Eye (tissue), 1 donor: ENCODE data around the gene LRRC75A.
"Not testable (repeated sequence)": the region's sequence is repeated elsewhere in the genome, so short reads cannot be mapped to it uniquely, and the experiment has no call there.

Experiments
- DNase-seq: peaks from one replicate; pipeline ENCODE4 v3.0.0-alpha.2; 2015

The LRRC75A gene, protein sequence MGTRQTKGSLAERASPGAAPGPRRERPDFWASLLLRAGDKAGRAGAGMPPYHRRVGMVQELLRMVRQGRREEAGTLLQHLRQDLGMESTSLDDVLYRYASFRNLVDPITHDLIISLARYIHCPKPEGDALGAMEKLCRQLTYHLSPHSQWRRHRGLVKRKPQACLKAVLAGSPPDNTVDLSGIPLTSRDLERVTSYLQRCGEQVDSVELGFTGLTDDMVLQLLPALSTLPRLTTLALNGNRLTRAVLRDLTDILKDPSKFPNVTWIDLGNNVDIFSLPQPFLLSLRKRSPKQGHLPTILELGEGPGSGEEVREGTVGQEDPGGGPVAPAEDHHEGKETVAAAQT

DNA sequence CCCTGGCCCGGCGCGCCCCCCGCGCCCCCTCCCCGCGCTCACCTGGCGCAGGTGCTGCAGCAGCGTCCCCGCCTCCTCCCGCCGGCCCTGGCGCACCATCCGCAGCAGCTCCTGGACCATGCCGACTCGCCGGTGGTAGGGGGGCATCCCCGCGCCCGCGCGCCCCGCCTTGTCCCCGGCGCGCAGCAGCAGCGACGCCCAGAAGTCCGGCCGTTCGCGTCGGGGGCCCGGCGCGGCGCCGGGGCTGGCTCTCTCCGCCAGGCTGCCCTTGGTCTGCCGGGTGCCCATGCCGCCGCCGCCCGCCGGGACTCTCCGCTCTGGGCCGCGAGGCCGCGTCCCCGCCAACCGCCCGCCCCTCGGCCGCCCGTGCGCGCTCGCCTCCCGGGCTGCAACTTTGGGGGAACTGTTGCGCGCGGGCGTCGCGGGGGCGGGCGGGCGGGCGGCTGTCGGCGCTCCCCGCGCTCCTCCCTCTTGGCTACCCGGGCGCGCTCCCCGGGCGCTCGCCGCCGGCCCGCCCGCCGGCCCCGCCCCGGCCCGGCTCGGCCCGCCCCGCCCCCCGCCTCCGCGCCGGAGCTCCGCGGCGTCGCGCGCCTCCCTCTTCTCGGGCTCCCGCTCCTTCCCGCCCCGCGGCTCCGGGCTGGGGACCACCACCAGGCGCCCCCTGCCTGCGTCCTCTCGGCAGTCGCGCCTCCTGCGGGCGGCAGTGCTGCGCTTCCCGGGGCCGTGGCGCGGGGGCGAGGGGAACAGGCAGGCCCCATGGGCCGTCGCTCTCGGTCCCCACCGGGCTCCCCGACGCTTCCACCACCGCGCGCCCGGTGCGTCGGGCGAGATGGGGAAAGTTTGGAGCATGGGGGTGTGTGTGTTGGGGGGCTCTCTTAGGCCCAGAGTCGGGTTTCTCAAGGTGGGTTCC is at the start of gene LRRC75A:
LRRC75A (minus strand) TSS at position 491 of the 910 bp plus-strand sequence; CDS start at position 288, 203 bp downstream.
- peak; percentile 76 for DNase-seq

DNA sequence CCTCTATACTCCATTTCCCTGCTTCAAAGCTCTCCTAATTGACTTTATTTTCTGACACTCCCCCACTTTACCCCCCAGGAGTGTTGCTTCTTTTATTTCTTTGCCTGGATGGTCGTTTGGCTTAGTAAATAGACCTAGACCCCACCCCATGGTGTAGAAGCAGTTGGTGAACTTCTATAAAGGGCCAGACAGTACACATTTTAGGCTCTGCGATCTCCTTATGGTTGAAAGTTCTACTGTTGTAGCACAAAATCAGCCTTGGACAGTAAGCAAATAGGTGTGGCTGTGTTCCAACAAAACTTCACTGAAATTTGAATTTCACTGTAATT is 45.1 kb upstream of the LRRC75A start:
- no peak for DNase-seq

DNA sequence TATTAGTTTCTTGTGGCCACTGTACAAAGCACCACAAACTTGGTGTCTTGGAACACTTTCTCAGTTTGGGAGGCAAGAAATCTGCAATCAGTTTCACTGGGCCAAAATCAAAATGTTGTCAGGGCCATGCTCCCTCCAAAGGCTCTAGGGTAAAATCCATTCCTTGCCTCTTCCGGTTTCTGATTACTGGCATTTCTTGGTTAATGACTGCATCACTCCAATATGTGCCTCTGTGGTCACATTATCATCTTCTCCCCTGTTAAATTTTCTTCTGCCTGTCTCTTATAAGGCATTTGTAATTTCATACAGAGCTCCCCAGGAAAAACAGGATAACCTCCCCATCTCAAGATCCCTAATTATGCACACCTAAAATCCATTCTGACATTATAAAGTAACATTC is 42.2 kb upstream of the LRRC75A start:
- DNase-seq = no peak

DNA sequence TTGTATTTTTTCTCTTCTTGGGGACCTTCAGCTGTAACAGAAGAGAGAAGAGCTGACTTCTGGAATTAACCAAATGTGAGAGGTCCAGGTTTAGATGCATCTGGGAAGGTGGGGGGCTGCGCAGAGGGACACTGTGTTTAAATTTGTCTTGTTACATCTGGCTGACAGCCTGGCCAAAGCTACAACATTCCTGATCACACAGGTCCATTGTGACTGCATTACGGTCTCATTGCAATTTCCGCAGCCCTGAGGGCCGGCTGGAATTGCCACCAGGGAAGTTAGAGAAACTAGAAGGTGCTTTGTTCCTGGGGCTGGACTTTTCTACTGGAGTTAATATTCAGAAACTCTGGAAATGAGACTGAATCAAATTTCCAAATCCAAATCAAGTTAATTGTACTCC is 37.9 kb upstream of the LRRC75A start:
- no peak for DNase-seq

GRCh38 chr17:16527298-16527697 is 35.3 kb upstream of the LRRC75A start:
- DNase-seq = no peak

GRCh38 chr17:16525556-16525955 is 33.6 kb upstream of the LRRC75A start:
- not testable (repeated sequence) for DNase-seq

GRCh38 chr17:16521070-16521727 is 29.2 kb upstream of the LRRC75A start:
- DNase-seq = peak; percentile 93

DNA sequence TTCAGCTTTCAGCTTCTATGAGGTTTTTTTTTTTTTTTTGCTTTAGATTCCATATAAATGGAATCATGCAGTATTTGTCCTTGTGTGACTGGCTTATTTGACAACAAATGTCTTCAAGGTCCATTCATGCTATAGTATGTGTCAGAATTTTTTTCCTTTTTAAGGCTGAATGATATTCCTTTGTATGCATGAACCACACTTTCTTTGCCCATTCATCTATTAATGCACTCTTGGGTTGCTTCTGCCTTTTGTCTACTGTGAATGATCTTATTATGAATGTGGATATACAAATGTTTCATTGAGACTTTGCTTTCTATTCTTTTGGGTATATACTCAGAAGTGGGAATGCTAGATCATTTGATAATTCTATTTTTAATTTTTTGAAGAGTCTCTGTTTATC is 27.0 kb upstream of the LRRC75A start:
- DNase-seq = no peak

DNA sequence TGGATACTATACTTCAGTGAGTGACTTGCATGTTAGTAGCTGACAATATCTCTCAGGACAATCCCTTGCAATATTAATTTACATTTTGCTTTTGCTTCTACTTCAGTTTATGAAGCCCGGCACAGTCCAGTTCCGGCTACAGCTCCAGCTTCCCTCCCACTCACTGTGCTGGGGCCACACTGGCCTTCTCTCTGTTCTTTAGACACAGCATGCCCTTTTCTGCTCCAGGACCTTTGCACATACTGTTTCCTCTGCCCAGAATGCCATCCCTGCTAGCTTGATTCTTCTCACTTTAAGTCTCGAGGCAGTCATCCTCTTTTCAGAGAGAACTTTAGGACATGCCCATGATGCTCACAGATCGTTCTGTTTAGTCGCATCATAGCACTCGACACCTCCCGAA is 25.5 kb upstream of the LRRC75A start:
- DNase-seq = no peak

DNA sequence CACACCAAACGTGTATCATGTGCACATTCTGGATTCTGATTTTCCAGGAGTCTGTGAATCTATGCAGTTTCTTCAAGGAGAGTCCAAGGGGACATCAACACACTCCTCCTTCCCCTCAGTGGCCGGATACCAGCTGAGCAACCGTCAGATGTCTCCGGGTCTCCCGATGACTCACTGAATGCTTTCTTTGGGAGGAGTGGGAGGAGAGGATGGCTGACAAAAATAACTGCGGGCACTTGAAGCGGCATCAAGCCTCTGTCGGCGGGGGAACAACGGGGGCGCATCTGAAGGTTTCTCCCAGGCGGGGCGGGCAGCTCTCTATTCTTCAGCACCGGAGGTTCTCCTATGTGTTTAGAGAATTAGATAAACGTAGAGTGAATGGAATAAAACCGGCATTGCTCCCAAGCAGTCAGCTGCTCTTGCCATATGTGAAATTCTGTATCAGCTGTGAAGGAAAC is 24.6 kb upstream of the LRRC75A start:
- DNase-seq = peak; percentile 65

- DNase-seq = no peak
Observed at GRCh38 chr17:16515933-16516332, 23.9 kb upstream of the LRRC75A start.

GRCh38 chr17:16513873-16514272 is 21.9 kb upstream of the LRRC75A start:
- no peak for DNase-seq

GRCh38 chr17:16512011-16512410 is 20.0 kb upstream of the LRRC75A start:
- DNase-seq = peak; percentile 57

- DNase-seq = no peak
Observed at GRCh38 chr17:16511593-16511992, 19.6 kb upstream of the LRRC75A start.

GRCh38 chr17:16507918-16508533 is 16.0 kb upstream of the LRRC75A start:
- DNase-seq = no peak

DNA sequence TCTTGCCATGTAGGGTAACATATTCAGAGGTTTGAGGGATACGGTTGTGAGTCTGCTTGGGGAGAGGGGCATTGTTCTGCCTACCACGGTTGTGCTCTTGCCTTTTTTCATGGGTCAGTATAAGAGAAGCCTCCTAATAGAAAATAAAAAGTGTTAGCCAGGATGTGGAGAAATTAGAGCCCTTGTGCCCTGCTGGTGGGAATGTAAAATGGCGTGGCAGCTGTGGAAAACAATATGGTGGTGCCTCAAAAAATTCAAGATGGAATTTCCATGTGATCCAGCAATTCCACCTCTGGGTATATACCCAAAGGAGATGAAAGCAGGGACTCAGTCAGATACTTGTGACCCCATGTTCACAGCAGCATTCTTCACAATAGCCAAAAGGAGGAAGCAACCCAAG is 14.2 kb upstream of the LRRC75A start:
- no peak for DNase-seq

- DNase-seq = no peak
Observed at GRCh38 chr17:16504984-16505383, 13.0 kb upstream of the LRRC75A start.

GRCh38 chr17:16496820-16497489 is 5.0 kb upstream of the LRRC75A start:
- DNase-seq = no peak

- no peak for DNase-seq
Observed at GRCh38 chr17:16495980-16496819, 4.2 kb upstream of the LRRC75A start.

DNA sequence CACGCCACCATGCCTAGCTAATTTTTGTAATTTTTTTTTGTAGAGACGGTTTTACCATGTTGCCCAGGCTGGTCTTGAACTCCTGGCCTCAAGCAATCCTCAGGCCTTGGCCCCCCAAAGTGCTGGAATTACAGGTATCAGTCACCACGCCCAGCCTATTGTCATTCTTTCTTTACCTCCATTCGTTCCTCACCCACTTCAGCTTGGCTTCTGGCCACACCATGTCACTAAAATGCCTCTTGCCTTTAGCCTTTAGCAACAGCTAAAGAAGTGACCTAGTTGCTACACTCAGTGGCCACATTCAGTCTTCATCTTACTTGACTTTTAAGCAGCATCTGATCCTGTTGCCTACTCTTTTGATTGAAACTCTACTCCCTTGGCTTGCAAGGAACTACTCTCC is 3.6 kb upstream of the LRRC75A start:
- DNase-seq = no peak

DNA sequence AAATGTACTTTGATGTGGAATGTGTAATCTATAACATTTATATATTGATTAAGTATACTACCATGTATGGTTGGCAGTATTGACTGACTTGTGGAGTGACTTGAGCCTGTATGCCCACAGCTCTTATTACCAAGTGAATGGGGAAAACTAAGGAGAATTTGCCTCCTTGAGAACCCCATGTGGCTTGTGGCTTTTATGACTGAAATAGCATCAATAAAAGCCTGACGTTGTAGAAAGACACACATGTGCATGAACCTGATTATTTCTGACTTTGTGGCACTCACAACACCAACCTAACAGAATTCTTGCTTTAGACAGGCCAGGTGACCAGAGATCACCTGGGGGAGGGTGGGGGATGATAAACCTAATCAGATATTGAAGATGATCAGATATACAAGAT is 2.1 kb upstream of the LRRC75A start:
- DNase-seq = no peak
